SKM-1 treated with dmso at 0.1 percent for 144 hours (cell line): ENCODE measurements around the gene KERA.

Experiments
- DNase-seq: peaks from one replicate; lab custom pipeline; 2025; ENCODE audit not compliant: unreplicated experiment; lab: John Stamatoyannopoulos, UW

Gene KERA

GRCh38 chr12:91074154-91074709 is 16.4 kb upstream of the KERA start:
- no peak for DNase-seq

DNA sequence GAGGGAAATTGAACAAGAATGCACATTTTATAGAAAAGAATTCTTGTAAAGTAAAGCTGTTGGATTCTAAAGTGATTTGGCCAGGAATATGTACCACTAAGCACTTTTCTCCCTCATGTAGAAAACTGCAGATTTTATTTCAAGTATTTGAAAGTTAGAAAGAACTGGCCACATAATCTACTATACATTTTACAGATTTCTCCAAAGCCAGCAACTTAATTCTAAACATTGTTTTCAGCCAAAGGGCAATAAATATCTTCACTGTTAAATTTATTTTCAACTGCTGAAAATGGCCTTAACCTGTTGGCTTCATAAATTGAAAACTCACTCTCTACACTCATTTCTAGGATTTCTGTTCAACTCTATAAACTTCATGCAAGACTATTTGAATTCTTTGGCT is 15.6 kb upstream of the KERA start:
- DNase-seq = no peak

DNA sequence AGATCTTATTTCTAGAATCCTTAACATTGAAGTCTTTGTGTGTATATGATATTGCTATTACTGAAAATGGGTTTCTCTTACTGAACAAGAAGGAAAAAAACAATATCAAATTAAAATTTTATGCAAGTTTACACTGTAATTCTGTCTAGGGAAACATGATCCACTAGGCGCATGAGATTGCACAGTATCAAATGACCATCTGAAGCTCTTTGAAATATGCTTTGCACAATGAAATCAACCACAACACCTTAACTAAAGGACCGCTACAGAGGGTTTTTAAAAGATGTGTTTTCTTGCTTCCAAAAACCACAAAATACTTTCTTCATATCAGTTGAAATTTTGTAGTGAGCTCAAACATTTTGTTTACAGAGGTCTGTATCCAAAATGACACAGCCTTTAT is 15.1 kb upstream of the KERA start:
- DNase-seq = no peak

GRCh38 chr12:91070936-91071335 is 13.1 kb upstream of the KERA start:
- DNase-seq = no peak

GRCh38 chr12:91065396-91065795 is 7.6 kb upstream of the KERA start:
- DNase-seq = no peak

DNA sequence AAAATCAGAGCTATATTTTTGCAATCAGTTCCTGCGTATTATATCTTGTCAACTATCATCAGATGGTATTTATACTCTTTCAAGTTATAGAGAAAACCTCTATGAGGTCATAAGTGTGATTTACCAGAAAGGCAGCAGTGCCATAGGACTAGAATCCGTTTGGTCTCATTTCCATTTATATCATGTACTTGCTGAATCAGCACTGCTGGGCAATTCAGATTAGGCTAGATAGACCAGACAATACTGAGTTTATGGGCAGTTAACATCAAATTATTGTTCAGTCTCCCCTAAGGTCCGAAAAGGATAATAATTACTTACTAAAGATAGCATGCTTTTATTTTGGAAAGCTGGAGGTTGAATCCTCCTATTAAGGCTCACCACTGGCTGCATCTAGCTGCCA is 6.8 kb upstream of the KERA start:
- no peak for DNase-seq

- DNase-seq = no peak
Observed at GRCh38 chr12:91061091-91061490, 3.3 kb upstream of the KERA start.

DNA sequence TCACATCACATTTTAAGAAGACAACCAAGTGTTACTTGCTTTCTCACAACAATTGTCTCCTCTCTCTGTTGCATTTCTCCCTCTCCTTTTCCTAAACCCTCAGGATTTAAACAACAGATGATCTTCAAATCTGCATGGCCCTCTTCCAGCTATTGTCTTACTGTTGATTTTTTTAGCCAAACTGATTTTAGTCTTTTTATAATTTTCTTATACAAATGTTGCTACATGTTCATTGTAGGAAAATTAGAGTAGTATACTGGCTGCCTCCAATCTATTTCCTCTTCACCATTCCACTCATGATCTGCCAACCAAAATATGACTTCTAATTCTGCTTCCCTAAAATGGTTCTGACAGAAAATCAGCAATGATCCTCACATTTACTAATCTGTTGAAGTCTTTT is 1.4 kb upstream of the KERA start:
- no peak for DNase-seq

DNA sequence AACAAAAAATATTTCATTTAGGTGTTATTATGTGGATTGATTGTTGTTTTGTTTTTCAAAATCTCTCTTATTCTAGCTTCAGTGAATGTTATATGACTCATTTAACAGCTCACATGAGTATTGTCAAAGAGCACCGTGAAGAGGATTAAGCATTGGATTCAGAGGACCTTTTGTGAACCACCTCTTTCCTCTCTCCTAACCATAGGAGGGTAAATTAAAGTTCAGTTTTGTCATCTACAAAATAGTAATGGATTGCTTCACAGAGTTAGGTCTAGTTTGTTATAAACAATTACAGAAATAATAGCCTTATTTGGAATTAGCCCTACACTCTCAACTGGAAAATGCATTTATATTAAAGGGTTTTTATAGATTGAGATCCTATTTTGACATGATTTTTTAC is 962 bp upstream of the KERA start:
- DNase-seq = no peak

- DNase-seq = no peak
Observed at GRCh38 chr12:91056488-91056887, 1.3 kb downstream of the KERA start.

DNA sequence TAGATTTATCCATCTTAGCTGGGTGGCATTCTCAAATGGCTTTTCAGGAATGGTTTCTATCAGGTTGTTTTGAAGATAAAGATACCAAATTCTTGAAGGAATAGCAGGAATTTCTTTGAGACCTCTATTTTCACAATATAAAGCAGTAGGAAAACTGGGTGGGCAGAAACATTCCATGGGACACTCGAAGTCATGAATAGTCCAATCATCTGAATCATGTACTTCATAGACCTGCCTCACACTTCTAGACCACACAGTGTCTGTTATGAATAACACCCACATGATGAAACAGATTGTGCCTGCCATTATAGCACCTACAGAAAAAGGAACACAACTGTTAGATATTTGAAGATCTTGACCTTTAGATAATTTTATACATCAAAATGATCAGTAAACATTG is 1.8 kb downstream of the KERA start:
- no peak for DNase-seq

DNA sequence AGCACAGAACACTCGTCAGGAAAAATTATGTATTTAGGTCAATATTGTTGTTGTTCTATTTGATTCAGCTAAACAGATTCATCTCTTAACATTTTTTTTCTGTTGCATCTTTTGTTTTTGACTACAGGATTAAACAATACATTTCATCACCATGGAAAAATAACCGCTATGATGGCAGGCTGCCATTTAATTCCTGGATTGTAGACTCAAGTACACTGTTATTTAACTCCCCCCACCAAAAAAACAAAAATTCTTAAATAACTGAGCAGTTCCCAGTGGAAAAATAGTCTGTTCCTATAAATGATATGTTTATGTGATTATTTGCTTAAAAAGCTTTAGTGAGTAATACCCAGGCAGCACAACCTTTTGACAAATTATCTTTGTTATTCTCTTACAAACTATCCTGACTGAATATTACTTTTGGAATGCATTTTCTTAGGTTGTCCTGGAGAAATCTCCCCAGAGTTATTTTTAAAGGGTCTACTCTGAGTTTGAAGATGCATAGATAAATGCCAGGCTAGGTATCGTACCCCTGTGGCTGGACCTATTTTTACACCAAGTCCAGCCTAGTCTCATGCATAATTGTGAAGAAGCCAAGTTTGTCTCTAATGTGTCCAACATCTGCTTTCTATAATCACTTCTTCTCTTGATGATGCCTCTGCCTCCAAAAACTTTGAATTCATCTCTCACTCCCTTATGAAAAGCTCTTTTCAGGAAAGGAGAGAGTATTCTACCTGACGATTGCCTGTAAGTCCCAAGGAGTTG is 3.7 kb downstream of the KERA start:
- no peak for DNase-seq

DNA sequence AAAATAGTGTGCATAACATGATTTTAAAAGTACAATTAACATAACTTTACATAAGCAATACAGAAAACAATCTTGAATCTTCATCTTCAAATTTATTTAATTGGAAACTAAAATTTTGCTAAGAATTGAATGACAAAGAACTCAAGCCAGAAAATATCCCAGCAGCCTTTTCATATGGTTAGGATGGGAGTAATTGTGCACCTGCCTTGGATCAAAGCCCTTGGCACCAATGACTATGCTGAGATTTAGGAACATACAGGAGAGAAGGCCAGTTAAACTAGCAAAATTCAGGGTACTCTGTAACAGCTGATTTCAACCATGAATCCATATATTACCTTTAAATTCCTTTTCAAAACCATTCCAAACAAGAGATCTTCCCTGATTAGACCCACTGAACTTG is 5.8 kb downstream of the KERA start:
- DNase-seq = no peak

DNA sequence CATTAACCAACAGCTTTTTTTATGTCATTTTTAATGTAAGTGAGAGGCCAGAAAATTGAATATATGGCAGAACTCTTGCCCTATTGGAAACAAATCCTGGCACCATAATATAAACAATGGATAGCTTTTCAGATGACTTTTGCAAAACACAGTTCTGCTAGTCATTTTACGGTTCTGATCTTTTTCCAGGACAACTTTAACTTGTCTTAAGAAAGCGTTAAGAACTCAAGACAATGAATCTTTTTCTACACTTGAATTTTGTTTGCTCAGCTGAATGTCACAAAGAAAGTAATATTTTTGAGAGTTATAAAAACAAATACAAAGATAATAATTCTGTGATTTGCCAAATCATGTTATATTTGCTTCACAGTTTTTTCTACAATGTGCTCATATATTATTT is 13.2 kb downstream of the KERA start:
- no peak for DNase-seq

- no peak for DNase-seq
Observed at GRCh38 chr12:91043408-91043807, 14.4 kb downstream of the KERA start.

DNA sequence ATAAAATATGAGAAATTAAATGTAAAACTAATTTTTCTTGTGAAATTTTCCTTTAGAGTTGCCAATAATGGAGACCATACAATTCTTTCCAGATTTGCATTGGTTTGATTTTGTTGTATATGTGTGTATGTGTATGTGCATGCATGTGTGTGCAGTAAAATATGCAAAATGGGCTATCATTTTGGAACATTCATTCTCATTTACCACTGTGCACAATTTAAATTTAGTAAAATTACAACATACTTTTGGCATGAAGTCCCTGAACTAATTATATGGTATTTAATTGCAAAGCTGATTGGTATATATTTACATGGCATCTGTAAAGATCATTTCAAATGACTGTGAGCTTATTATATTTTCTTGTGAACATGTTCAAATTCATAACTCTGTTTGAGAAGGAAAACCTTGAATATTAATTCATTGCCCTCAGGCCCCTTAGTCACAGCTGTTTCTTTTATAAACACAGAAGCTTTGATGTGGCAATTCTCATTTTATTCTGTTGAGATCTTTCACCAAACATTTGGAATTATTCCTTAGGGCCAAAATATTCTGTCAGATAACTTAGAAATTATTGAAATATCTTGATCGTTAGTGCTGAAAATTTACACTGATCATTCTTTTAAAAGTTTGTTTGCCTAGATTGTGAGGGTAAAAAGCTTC is 17.6 kb downstream of the KERA start:
- no peak for DNase-seq

DNA sequence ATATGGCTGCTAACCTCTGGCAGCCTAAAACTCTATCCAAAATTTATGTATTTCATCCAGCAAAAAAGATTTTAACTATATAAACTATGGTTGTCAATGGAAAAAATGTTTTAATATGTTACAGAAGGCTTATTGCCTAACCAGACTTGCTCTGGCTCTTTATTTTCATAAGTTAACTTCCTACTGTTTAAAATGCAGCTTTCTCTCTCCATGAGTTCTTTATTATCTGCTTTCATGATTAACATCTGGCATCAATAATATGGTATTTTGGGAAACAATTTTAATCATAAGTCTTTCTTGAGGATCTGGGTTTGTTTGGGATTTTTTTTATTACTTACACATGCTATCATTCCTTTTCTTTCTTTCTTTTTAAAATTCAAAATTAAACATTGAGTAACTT is 20.5 kb downstream of the KERA start:
- DNase-seq = no peak

DNA sequence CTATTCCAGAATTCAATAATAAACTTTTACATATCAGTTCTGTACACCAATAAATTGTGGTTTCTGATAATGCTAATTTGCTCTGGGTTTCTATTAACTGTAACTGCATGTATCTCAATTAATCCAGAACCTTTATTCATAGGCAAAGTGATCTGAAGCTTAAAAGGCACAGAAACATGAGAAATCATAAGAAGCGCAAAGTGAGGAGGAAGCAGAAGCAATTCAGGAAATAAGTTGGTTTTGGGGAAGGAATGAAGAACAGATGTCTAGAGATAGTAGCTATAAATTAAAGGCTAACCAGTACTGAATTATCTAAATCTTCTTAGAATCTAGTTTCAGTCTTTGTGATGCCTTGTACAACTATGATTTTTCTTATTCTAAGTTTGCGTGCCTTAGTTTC is 24.6 kb downstream of the KERA start:
- no peak for DNase-seq

DNA sequence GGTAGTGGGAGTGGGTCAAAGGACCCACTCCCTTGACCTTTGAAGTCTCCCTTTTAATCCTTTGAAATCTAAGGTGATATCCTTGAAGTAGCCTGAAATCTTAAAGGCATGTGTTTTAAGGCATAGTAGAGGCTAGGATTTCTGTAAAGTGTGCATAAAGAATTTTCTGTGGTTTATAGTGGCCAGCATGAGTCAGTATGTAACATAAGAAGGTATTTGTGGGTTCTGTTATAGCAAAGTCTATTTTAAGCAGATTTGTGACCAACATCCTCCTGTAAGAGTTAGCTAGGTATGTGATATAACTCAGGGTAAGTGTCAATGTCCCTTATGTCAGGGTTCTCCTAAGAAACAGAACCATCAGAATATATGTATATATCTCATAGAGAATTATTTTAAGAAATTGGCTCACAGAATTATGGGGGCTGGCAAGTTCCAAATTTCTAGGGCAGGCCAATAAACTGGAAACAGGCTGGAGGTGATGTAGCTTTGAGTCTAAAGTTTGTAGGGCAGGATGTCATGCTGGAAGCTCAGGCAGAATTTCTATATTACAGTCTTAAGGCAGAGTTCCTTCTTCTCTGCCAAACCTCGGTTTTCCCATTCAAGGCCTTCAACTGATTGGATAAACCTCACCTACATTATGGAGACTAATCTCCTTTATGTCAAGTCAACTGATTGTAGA is 34.4 kb downstream of the KERA start:
- DNase-seq = no peak

GRCh38 chr12:91021076-91021475 is 36.7 kb downstream of the KERA start:
- DNase-seq = no peak

DNA sequence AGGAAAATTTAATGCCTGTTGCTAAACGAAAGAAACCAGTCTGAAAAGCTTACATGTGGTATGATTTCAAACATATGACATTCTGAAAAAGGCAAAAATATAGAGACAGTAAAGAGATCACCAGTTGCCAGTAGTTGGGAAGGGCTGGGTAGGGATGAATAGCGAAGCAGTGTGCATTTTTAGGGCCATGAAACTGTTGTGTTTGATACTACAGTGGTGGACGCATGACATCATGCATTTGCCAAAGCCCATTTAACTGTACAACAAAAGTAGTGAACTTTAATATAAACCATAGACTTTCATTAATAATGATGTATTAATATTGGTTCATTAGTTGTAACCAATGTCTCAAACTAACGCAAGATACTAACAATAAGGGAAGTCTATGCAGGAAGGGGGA is 38.4 kb downstream of the KERA start:
- no peak for DNase-seq
